B cell (primary cell): ENCODE results near the gene CNKSR2. TPM values are rescaled to one million over a fixed set of nuclear protein-coding genes. Genes with fewer than 3 reads are reported as not detected.

Experiments
- ATAC-seq: fragments of 200-7000 bp; cut with Tn5 transposase; one replicate; pipeline ENCODE4 v1.10.0; 2021; ENCODE audit warnings: low read depth, mild to moderate bottlenecking, moderate number of reproducible peaks, moderate library complexity
- CTCF ChIA-PET: fragments of 350-600 bp; sonication (Branson Sonifier 250); formaldehyde crosslinking; loops from one replicate; lab custom pipeline; 2021; ENCODE audit warnings: antibody characterized with exemption, inconsistent platforms; lab: Charles Lee
- POLR2A ChIA-PET: fragments of 350-600 bp; sonication (Branson Sonifier 250); formaldehyde crosslinking; loops from one replicate; lab custom pipeline; 2021; ENCODE audit warnings: antibody characterized with exemption; lab: Charles Lee
- DNase-seq: peaks from one replicate; pipeline ENCODE4 v3.0.0; 2013
- H2AFZ ChIP-seq: 2 replicates; pipeline ENCODE4 v1.6.1; 2012; ENCODE audit warnings: mild to moderate bottlenecking, low read depth, low read length; ENCODE audit not compliant: insufficient read depth, poor library complexity, severe bottlenecking
- H3K27ac ChIP-seq, 2 donors: 1 replicate in 1 of 2; 2 replicates in 1 of 2; pipeline ENCODE4 v1.5.1; 2012 to 2013; ENCODE audit warnings: low read length in 2 of 2, mild to moderate bottlenecking in 2 of 2, moderate library complexity in 1 of 2
- H3K27me3 ChIP-seq, 4 experiments: fragments of 200-600 bp in 1 of 4; sonication (generic) in 1 of 4; replicated peaks in 1 of 4; 1 replicate in 2 of 4; 2 replicates in 2 of 4; pipeline versions ENCODE4 v1.6.1 to v1.7.0; 2013 to 2016; ENCODE audit warnings: low read length in 3 of 4, mild to moderate bottlenecking in 2 of 4, mixed read lengths in 1 of 4, moderate library complexity in 1 of 4; ENCODE audit not compliant: insufficient read depth in 4 of 4, control insufficient read depth in 3 of 4; ENCODE audit errors: control extremely low read depth in 1 of 4
- H3K36me3 ChIP-seq, 2 experiments: replicated peaks in 1 of 2; 1 replicate in 1 of 2; 2 replicates in 1 of 2; pipeline versions ENCODE4 v1.6.1 to v1.7.1; 2013; ENCODE audit warnings: low read length in 1 of 2; ENCODE audit not compliant: insufficient read depth in 2 of 2, control insufficient read depth in 1 of 2; ENCODE audit errors: control extremely low read depth in 1 of 2, extremely low read depth in 1 of 2
- H3K4me1 ChIP-seq, 2 donors: fragments of 200-600 bp in 1 of 2; sonication (generic) in 1 of 2; 1 replicate in 1 of 2; 2 replicates in 1 of 2; pipeline versions ENCODE4 v1.5.1 to v1.6.1; 2013 to 2017; ENCODE audit warnings: low read length in 2 of 2; ENCODE audit not compliant: control insufficient read depth in 2 of 2, insufficient read depth in 2 of 2
- H3K4me2 ChIP-seq: replicated peaks from 2 replicates; pipeline ENCODE3; 2012; ENCODE audit warnings: mild to moderate bottlenecking, low read depth, low read length; ENCODE audit not compliant: poor library complexity, severe bottlenecking
- H3K4me3 ChIP-seq, 5 experiments: fragments of 200-600 bp in 1 of 5; sonication (generic) in 1 of 5; 1 replicate in 3 of 5; 2 replicates in 2 of 5; pipeline versions ENCODE4 v1.5.1 to v1.7.0; 2011 to 2016; ENCODE audit warnings: low read length in 4 of 5, mild to moderate bottlenecking in 4 of 5, low read depth in 2 of 5, control low read depth in 1 of 5, moderate library complexity in 1 of 5; ENCODE audit not compliant: insufficient read depth in 1 of 5; ENCODE audit errors: control extremely low read depth in 1 of 5, extremely low read depth in 1 of 5
- H3K79me2 ChIP-seq: fragments of 200-600 bp; sonication (generic); one replicate; pipeline ENCODE4 v1.6.0; 2016; ENCODE audit warnings: low read length; ENCODE audit not compliant: control insufficient read depth, insufficient read depth
- H3K9ac ChIP-seq: fragments of 200-600 bp; sonication (generic); 2 replicates; pipeline ENCODE4 v1.6.1; 2017; ENCODE audit warnings: mild to moderate bottlenecking, low read length, moderate library complexity
- H3K9me3 ChIP-seq, 3 donors: one replicate each; pipeline versions ENCODE4 v1.6.1 to v1.7.1; 2013; ENCODE audit warnings: low read length in 2 of 3; ENCODE audit not compliant: control insufficient read depth in 2 of 3, insufficient read depth in 1 of 3; ENCODE audit errors: control extremely low read depth in 1 of 3
- H4K20me1 ChIP-seq: 2 replicates; pipeline ENCODE4 v1.6.0; 2012; ENCODE audit warnings: mild to moderate bottlenecking, low read length; ENCODE audit not compliant: insufficient read depth, control insufficient read depth, poor library complexity, severe bottlenecking
- H3K27ac Mint-ChIP-seq: one replicate; pipeline ENCODE4 v1.8.0; 2021; ENCODE audit warnings: mixed read lengths
- H3K27me3 Mint-ChIP-seq: one replicate; pipeline ENCODE4 v1.8.0; 2021; ENCODE audit warnings: mixed read lengths
- H3K4me1 Mint-ChIP-seq: one replicate; pipeline ENCODE4 v1.8.0; 2021; ENCODE audit warnings: mixed read lengths
- H3K4me3 Mint-ChIP-seq: one replicate; pipeline ENCODE4 v1.8.0; 2021; ENCODE audit warnings: mixed read lengths
- H3K9me3 Mint-ChIP-seq: one replicate; pipeline ENCODE4 v1.8.0; 2022; ENCODE audit warnings: mixed read lengths; ENCODE audit not compliant: insufficient read depth
- EZH2 ChIP-seq: IDR thresholded peaks from 2 replicates; pipeline ENCODE4 v1.6.1; 2012; ENCODE audit warnings: borderline replicate concordance, low read depth, mild to moderate bottlenecking, moderate library complexity, low read length; ENCODE audit not compliant: insufficient read depth, poor library complexity, severe bottlenecking
- WGBS: methylation state at CpG from one replicate; pipeline ENCODE4 v1.1.5; 2013; ENCODE audit warnings: missing lambda C conversion rate; ENCODE audit not compliant: insufficient coverage; 5-methylcytosine and 5-hydroxymethylcytosine counted together
- intact Hi-C: fragments of 100-400 bp; cut with micrococcal nuclease; formaldehyde crosslinking; loops from one replicate; pipeline ENCODE4 v1.10.0; 2022
- polyA plus RNA-seq: library from polyadenylated mRNA; depleted of rRNA; stranded (reverse); fragments of >200 nt; gene quantifications from 2 replicates; pipeline ENCODE4 v1.2.3, GENCODE V29; 2012
- total RNA-seq, 2 donors: library from RNA; stranded (reverse); fragments of 120-200 nt in 1 of 2; gene quantifications; 1 replicate in 1 of 2; 2 replicates in 1 of 2; pipeline versions ENCODE4 v1.2.3 to v1.2.4, GENCODE V29; 2013 to 2022
- TF ChIP-seq, protein P1 (sequence below): fragments of 200-600 bp; IDR thresholded peaks from one replicate; pipeline ENCODE4 v1.8.0; 2022; ENCODE audit warnings: antibody characterized with exemption, mild to moderate bottlenecking

Gene CNKSR2
- total and polyA plus RNA-seq, 2 donors (not counting 1 experiment from before 2014, with no cell fraction given) = 11.5 to 18.8 TPM

GRCh38 chrX:21457718-21458117 lies 83.5 kb downstream of the CNKSR2 start:
- Mint-ChIP-seq H3K9me3 (no peaks in the 10 kb centered on the region), H3K4me3 (no peak overlapping the region), H3K27me3 (no peaks in the 10 kb centered on the region), H3K4me1 (peaks cover 4% of the 10 kb centered on the region), H3K27ac (no peak overlapping the region)
- Histone ChIP-seq H4K20me1 (no peaks in the 10 kb centered on the region), H3K4me2 (no peak overlapping the region), H3K4me3 (no peak overlapping the region), H3K9ac (no peak overlapping the region), H3K4me1 (no peaks in the 10 kb centered on the region), H3K36me3 (no peaks in the 10 kb centered on the region), H2AFZ (no peak overlapping the region), H3K79me2 (peaks cover 3% of the 10 kb centered on the region), H3K27ac (no peak overlapping the region), H3K9me3 (no peaks in the 10 kb centered on the region), H3K27me3 (no peaks in the 10 kb centered on the region)
- intact Hi-C loops = no loop called here
- no peak for DNase-seq
- POLR2A ChIA-PET = no interaction called here
- CTCF ChIA-PET = no interaction called here
- ATAC-seq = no peak
- TF ChIP-seq EZH2 = no peak
- TF ChIP-seq, protein P1, sequence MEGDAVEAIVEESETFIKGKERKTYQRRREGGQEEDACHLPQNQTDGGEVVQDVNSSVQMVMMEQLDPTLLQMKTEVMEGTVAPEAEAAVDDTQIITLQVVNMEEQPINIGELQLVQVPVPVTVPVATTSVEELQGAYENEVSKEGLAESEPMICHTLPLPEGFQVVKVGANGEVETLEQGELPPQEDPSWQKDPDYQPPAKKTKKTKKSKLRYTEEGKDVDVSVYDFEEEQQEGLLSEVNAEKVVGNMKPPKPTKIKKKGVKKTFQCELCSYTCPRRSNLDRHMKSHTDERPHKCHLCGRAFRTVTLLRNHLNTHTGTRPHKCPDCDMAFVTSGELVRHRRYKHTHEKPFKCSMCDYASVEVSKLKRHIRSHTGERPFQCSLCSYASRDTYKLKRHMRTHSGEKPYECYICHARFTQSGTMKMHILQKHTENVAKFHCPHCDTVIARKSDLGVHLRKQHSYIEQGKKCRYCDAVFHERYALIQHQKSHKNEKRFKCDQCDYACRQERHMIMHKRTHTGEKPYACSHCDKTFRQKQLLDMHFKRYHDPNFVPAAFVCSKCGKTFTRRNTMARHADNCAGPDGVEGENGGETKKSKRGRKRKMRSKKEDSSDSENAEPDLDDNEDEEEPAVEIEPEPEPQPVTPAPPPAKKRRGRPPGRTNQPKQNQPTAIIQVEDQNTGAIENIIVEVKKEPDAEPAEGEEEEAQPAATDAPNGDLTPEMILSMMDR = no peak

- no peak for ATAC-seq
- Mint-ChIP-seq H3K4me1 (no peaks in the 10 kb centered on the region), H3K27me3 (no peaks in the 10 kb centered on the region), H3K9me3 (no peaks in the 10 kb centered on the region), H3K4me3 (no peak overlapping the region), H3K27ac (no peak overlapping the region)
- POLR2A ChIA-PET = no interaction called here
- H3K4me3 ChIP-seq = no peak overlapping the region
- no peaks in the 10 kb centered on the region for H3K27me3 ChIP-seq
- no peak overlapping the region for H2AFZ ChIP-seq
- intact Hi-C loops = no loop called here
- WGBS = no CpG with 5 or more reads among the region's 1 CpG
- H3K9ac ChIP-seq = no peak overlapping the region
- CTCF ChIA-PET = no interaction called here
- H3K79me2 ChIP-seq = no peaks in the 10 kb centered on the region
- no peaks in the 10 kb centered on the region for H3K9me3 ChIP-seq
- H3K27ac ChIP-seq = no peak overlapping the region
- no peaks in the 10 kb centered on the region for H3K4me1 ChIP-seq
- no peak overlapping the region for H3K4me2 ChIP-seq
- no peak for DNase-seq
- no peaks in the 10 kb centered on the region for H3K36me3 ChIP-seq
- TF ChIP-seq EZH2 = no peak
- TF ChIP-seq, protein P1 = no peak
- H4K20me1 ChIP-seq = no peaks in the 10 kb centered on the region
Observed at GRCh38 chrX:21469071-21469470, 94.9 kb downstream of the CNKSR2 start.
